SK-N-SH (cell line): ENCODE measurements around the gene KNSTRN. TPM values are rescaled to one million over a fixed set of nuclear protein-coding genes. Genes with fewer than 3 reads are reported as not detected.

ENCODE experiments used
- CTCF ChIA-PET: fragments of 300-600, 350-600 bp; formaldehyde crosslinking; extraction: SDS; loops from one replicate; lab custom pipeline; 2021; lab: Yijun Ruan, JAX
- POLR2A ChIA-PET: fragments of 350-600 bp; sonication (Branson Sonifier 250); formaldehyde crosslinking; extraction: SDS; loops from one replicate; lab custom pipeline; 2020; ENCODE audit warnings: antibody characterized with exemption, inconsistent platforms; lab: Yijun Ruan, JAX
- DNase-seq: peaks from one replicate; pipeline ENCODE4 v3.0.0; 2012
- H2AFZ ChIP-seq: fragments of 200-600 bp; sonication (generic); 2 replicates; pipeline ENCODE4 v1.8.1; 2016; ENCODE audit warnings: antibody characterized with exemption, mild to moderate bottlenecking, low read depth
- H3F3A ChIP-seq: fragments of 200-600 bp; sonication (generic); replicated peaks from 2 replicates; pipeline ENCODE3; 2016; ENCODE audit warnings: antibody characterized with exemption, mild to moderate bottlenecking; ENCODE audit not compliant: insufficient read depth
- H3K27ac ChIP-seq, 2 experiments: fragments of 200-500 bp in 1 of 2; fragments of 200-600 bp in 1 of 2; sonication (Bioruptor generic) in 1 of 2; sonication (generic), shearing (Covaris generic) in 1 of 2; 2 replicates each; pipeline versions ENCODE4 v1.5.1 to v1.6.1; 2014 to 2016; ENCODE audit warnings: low read depth in 2 of 2, inconsistent platforms in 1 of 2, low read length in 1 of 2, mild to moderate bottlenecking in 1 of 2, mixed read lengths in 1 of 2
- H3K27me3 ChIP-seq: fragments of 200-600 bp; sonication (generic), shearing (Covaris generic); 2 replicates; pipeline ENCODE4 v1.6.1; 2016; ENCODE audit warnings: mixed run types; ENCODE audit not compliant: insufficient read depth
- H3K36me3 ChIP-seq, 2 experiments: fragments of 200-500 bp in 1 of 2; fragments of 200-600 bp in 1 of 2; sonication (Bioruptor generic) in 1 of 2; sonication (generic) in 1 of 2; replicated peaks in 1 of 2; 2 replicates each; pipeline versions ENCODE3 to v1.5.1; 2014 to 2016; ENCODE audit warnings: low read length in 1 of 2, mild to moderate bottlenecking in 1 of 2; ENCODE audit not compliant: insufficient read depth in 2 of 2, control insufficient read depth in 1 of 2
- H3K4me1 ChIP-seq, 2 experiments: fragments of 200-500 bp in 1 of 2; fragments of 200-600 bp in 1 of 2; sonication (Bioruptor generic) in 1 of 2; sonication (generic), shearing (Covaris generic) in 1 of 2; 2 replicates each; pipeline versions ENCODE4 v1.5.1 to v1.6.1; 2014 to 2016; ENCODE audit warnings: low read depth in 1 of 2, low read length in 1 of 2, mixed run types in 1 of 2; ENCODE audit not compliant: insufficient read depth in 2 of 2, control insufficient read depth in 1 of 2
- H3K4me2 ChIP-seq: fragments of 200-600 bp; sonication (generic), shearing (Covaris generic); 2 replicates; pipeline ENCODE4 v1.6.1; 2017; ENCODE audit warnings: mixed run types
- H3K4me3 ChIP-seq, 2 experiments: fragments of 200-500 bp in 1 of 2; fragments of 200-600 bp in 1 of 2; sonication (Bioruptor generic) in 1 of 2; sonication (generic), shearing (Covaris generic) in 1 of 2; 2 replicates each; pipeline versions ENCODE4 v1.5.1 to v1.8.1; 2014 to 2016; ENCODE audit warnings: low read depth in 2 of 2, inconsistent platforms in 1 of 2, low read length in 1 of 2, mild to moderate bottlenecking in 1 of 2, mixed read lengths in 1 of 2, moderate library complexity in 1 of 2
- H3K79me2 ChIP-seq: fragments of 200-600 bp; sonication (generic); 2 replicates; pipeline ENCODE4 v1.8.1; 2017; ENCODE audit warnings: mild to moderate bottlenecking; ENCODE audit not compliant: insufficient read depth
- H3K9ac ChIP-seq: fragments of 200-600 bp; sonication (generic); 2 replicates; pipeline ENCODE4 v1.6.1; 2017; ENCODE audit warnings: mixed run types
- H3K9me2 ChIP-seq: fragments of 200-600 bp; sonication (generic); 2 replicates; pipeline ENCODE4 v1.6.1; 2017; ENCODE audit warnings: mixed run types
- H3K9me3 ChIP-seq: fragments of 200-600 bp; sonication (generic); 2 replicates; pipeline ENCODE4 v1.6.1; 2017; ENCODE audit warnings: mixed run types, mild to moderate bottlenecking, moderate library complexity
- H4K20me1 ChIP-seq: fragments of 200-600 bp; sonication (generic); 2 replicates; pipeline ENCODE4 v1.6.1; 2017; ENCODE audit warnings: mild to moderate bottlenecking, mixed run types; ENCODE audit not compliant: insufficient read depth
- CHD2 ChIP-seq: fragments of 150-350 bp; IDR thresholded peaks from 2 replicates; pipeline ENCODE4 v1.6.1; 2018; ENCODE audit warnings: low read length; ENCODE audit not compliant: partially characterized antibody
- EP300 ChIP-seq, 2 experiments: IDR thresholded peaks; 2 replicates each; pipeline versions ENCODE4 v1.4.0 to v1.6.1; 2012; ENCODE audit warnings: borderline replicate concordance in 1 of 2, low read depth in 1 of 2, low read length in 1 of 2
- FOXJ3 ChIP-seq: sonication (generic); formaldehyde crosslinking; IDR thresholded peaks from 2 replicates; pipeline ENCODE4 v1.5.1; 2020; ENCODE audit warnings: mild to moderate bottlenecking, missing genetic modification reagents
- FOXM1 ChIP-seq: IDR thresholded peaks from 2 replicates; pipeline ENCODE4 v1.4.0; 2012; ENCODE audit warnings: low read depth, mild to moderate bottlenecking
- GABPA ChIP-seq: IDR thresholded peaks from 2 replicates; pipeline ENCODE4 v1.4.0; 2012; ENCODE audit warnings: low read depth, mild to moderate bottlenecking
- MAX ChIP-seq: IDR thresholded peaks from 2 replicates; pipeline ENCODE4 v1.4.0; 2012; ENCODE audit warnings: low read depth
- NFIC ChIP-seq: IDR thresholded peaks from 2 replicates; pipeline ENCODE4 v1.4.0; 2012; ENCODE audit warnings: borderline replicate concordance
- POLR2AphosphoS5 ChIP-seq: IDR thresholded peaks from 2 replicates; pipeline ENCODE4 v1.6.1; 2012; ENCODE audit warnings: low read depth, low read length
- RFX5 ChIP-seq: IDR thresholded peaks from 2 replicates; pipeline ENCODE4 v1.6.1; 2012; ENCODE audit warnings: mild to moderate bottlenecking, improper control_type of control experiment, low read length
- RXRA ChIP-seq: IDR thresholded peaks from 2 replicates; pipeline ENCODE4 v1.4.0; 2012; ENCODE audit warnings: low read depth, mild to moderate bottlenecking, borderline replicate concordance
- SIN3A ChIP-seq: IDR thresholded peaks from 2 replicates; pipeline ENCODE4 v1.6.1; 2012; ENCODE audit warnings: low read depth, mild to moderate bottlenecking, low read length, moderate library complexity, borderline replicate concordance
- SMC3 ChIP-seq: IDR thresholded peaks from 2 replicates; pipeline ENCODE4 v1.6.1; 2012; ENCODE audit warnings: low read depth, low read length, improper control_type of control experiment
- TAF1 ChIP-seq: IDR thresholded peaks from 2 replicates; pipeline ENCODE4 v1.6.1; 2012; ENCODE audit warnings: low read depth, mild to moderate bottlenecking, low read length, moderate library complexity, borderline replicate concordance
- TEAD4 ChIP-seq: IDR thresholded peaks from 2 replicates; pipeline ENCODE4 v1.4.0; 2012; ENCODE audit warnings: mild to moderate bottlenecking, borderline replicate concordance; ENCODE audit not compliant: insufficient read depth
- USF2 ChIP-seq: fragments of 150-350 bp; IDR thresholded peaks from 2 replicates; pipeline ENCODE4 v1.6.1; 2017; ENCODE audit warnings: antibody characterized with exemption, low read length, low read depth, borderline replicate concordance
- YY1 ChIP-seq: IDR thresholded peaks from 2 replicates; pipeline ENCODE4 v1.4.0; 2012; ENCODE audit warnings: low read depth, mild to moderate bottlenecking
- ZBTB33 ChIP-seq: IDR thresholded peaks from 2 replicates; pipeline ENCODE4 v1.4.0; 2012; ENCODE audit warnings: low read depth, borderline replicate concordance
- WGBS: methylation state at CpG from one replicate; pipeline ENCODE4 v1.1.6; 2017; ENCODE audit warnings: low lambda C conversion rate; 5-methylcytosine and 5-hydroxymethylcytosine counted together
- polyA plus RNA-seq, 3 experiments: library from polyadenylated mRNA; depleted of rRNA; stranded (reverse); fragments of >200 nt; gene quantifications; 2 replicates each; pipeline ENCODE4 v1.2.3, GENCODE V29; 2012
- TF ChIP-seq, protein P1 (sequence below): IDR thresholded peaks from 2 replicates; pipeline ENCODE4 v1.4.0; 2012; ENCODE audit warnings: low read depth, borderline replicate concordance
- TF ChIP-seq, protein P2 (sequence below): fragments of 200-600 bp; sonication (generic); IDR thresholded peaks from 2 replicates; pipeline ENCODE4 v1.6.1; 2017; ENCODE audit warnings: antibody characterized with exemption, mild to moderate bottlenecking, moderate library complexity
- TF ChIP-seq, protein P3 (sequence below): fragments of 150-350 bp; IDR thresholded peaks from 2 replicates; pipeline ENCODE4 v1.6.1; 2016; ENCODE audit warnings: mild to moderate bottlenecking, low read depth, low read length

KNSTRN gene
- polyA plus RNA-seq, 1 of the 3 experiments (the other 2 are of a cell fraction): 25.5 TPM

- Histone ChIP-seq H3K9ac (no peak overlapping the region), H3K27me3 (no peaks in the 10 kb centered on the region; the same call in none of the 2 replicates), H3K9me2 (no peaks in the 10 kb centered on the region), H3K79me2 (peaks cover 18% of the 10 kb centered on the region), H3K4me3 (no peak overlapping the region), H3K4me2 (no peak overlapping the region), H3K36me3 (no peaks in the 10 kb centered on the region), H2AFZ (no peak overlapping the region), H3K9me3 (no peaks in the 10 kb centered on the region), H3K27ac (no peak overlapping the region), H3F3A (no peaks in the 10 kb centered on the region), H3K4me1 (peaks cover 6 to 40% of the 10 kb centered on the region in 2 experiments; a peak in 3 of 4 replicates), H4K20me1 (peaks cover 17% of the 10 kb centered on the region)
- 91% methylated on average over 12 of the region's 12 CpGs for WGBS
- ChIA-PET CTCF (interaction anchor here (1.1 to 2.0 kb wide), 4 partner anchors 16 to 159 kb away, joined by 3 to 16 read pairs (median 6); no protein-coding TSS in a partner anchor), POLR2A (no interaction called here)
- TF ChIP-seq TAF1 (no peak), SIN3A (no peak), MAX (no peak), NFIC (no peak), FOXJ3 (CRISPR knock-in tag) (no peak), RFX5 (no peak), TEAD4 (no peak), SMC3 (no peak), POLR2AphosphoS5 (no peak), FOXM1 (no peak), EP300 (IDR thresholded peaks at IDR 0.05; ENCODE audit: borderline replicate concordance in 1 of 2, low read depth in 1 of 2, low read length in 1 of 2) (no peak), YY1 (no peak), ZBTB33 (no peak), RXRA (no peak), USF2 (no peak), GABPA (no peak), CHD2 (no peak)
- TF ChIP-seq, protein P1, sequence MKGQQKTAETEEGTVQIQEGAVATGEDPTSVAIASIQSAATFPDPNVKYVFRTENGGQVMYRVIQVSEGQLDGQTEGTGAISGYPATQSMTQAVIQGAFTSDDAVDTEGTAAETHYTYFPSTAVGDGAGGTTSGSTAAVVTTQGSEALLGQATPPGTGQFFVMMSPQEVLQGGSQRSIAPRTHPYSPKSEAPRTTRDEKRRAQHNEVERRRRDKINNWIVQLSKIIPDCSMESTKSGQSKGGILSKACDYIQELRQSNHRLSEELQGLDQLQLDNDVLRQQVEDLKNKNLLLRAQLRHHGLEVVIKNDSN: no peak
- TF ChIP-seq, protein P2, sequence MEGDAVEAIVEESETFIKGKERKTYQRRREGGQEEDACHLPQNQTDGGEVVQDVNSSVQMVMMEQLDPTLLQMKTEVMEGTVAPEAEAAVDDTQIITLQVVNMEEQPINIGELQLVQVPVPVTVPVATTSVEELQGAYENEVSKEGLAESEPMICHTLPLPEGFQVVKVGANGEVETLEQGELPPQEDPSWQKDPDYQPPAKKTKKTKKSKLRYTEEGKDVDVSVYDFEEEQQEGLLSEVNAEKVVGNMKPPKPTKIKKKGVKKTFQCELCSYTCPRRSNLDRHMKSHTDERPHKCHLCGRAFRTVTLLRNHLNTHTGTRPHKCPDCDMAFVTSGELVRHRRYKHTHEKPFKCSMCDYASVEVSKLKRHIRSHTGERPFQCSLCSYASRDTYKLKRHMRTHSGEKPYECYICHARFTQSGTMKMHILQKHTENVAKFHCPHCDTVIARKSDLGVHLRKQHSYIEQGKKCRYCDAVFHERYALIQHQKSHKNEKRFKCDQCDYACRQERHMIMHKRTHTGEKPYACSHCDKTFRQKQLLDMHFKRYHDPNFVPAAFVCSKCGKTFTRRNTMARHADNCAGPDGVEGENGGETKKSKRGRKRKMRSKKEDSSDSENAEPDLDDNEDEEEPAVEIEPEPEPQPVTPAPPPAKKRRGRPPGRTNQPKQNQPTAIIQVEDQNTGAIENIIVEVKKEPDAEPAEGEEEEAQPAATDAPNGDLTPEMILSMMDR: no peak
- TF ChIP-seq, protein P3, sequence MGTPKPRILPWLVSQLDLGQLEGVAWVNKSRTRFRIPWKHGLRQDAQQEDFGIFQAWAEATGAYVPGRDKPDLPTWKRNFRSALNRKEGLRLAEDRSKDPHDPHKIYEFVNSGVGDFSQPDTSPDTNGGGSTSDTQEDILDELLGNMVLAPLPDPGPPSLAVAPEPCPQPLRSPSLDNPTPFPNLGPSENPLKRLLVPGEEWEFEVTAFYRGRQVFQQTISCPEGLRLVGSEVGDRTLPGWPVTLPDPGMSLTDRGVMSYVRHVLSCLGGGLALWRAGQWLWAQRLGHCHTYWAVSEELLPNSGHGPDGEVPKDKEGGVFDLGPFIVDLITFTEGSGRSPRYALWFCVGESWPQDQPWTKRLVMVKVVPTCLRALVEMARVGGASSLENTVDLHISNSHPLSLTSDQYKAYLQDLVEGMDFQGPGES: no peak
- no peak for DNase-seq
Measured at GRCh38 chr15:40438712-40439111, 56.2 kb downstream of the KNSTRN start.
